ENCODE data around the gene MFF.

DNA sequence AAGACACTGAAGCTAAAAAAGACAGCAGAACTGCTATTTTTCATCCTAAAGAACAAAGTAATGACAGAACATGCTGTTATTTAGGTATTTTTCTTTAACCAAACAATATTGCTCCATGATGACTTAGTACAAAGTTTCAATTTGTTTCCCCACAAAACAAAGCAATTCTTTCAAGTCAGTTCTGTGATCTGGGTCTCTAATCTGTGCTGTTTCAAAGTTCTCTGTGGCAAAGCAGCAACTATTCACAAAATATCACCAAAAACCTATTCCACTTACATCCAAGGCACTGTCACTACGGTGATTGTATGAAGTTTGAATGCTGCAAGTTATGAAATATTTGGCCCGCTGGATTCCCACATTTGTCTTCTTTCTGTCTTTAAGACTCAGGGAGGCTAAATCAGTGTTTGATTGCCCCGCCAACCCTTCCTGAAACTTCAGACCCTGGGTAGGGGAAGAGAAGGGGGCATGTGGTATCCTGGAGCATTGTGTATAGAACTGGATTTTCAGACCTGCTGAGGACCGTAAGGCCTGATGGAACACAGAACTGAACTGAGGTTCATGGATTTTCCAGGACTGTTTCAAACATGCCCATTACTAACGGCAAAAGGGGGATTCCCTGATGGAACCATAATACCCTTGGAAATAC, 13.1 kb upstream of the MFF start:
- TF ChIP-seq FOXM1 (IDR thresholded peaks at IDR 0.05; ENCODE audit: low read depth) (no peak), POLR2AphosphoS5 (IDR thresholded peaks at IDR 0.05; ENCODE audit: low read depth, low read length) (no peak), USF2 (IDR thresholded peaks at IDR 0.05; ENCODE audit: borderline replicate concordance, low read depth, low read length) (no peak), CTCF (IDR thresholded peaks at IDR 0.05) (no peak), GABPA (IDR thresholded peaks at IDR 0.05; ENCODE audit: low read depth) (no peak), YY1 (IDR thresholded peaks at IDR 0.05; ENCODE audit: low read depth) (no peak), MXI1 (IDR thresholded peaks at IDR 0.05; ENCODE audit: low read depth, low read length) (no peak), FOSL2 (IDR thresholded peaks at IDR 0.05; ENCODE audit: borderline replicate concordance, low read depth) (no peak), TCF12 (IDR thresholded peaks at IDR 0.05) (no peak), NFIC (IDR thresholded peaks at IDR 0.05; ENCODE audit: borderline replicate concordance) (no peak), EP300 (IDR thresholded peaks at IDR 0.05; ENCODE audit: borderline replicate concordance in 1 of 2, low read depth in 1 of 2, low read length in 1 of 2) (no peak), JUND (IDR thresholded peaks at IDR 0.05) (no peak), TAF1 (IDR thresholded peaks at IDR 0.05; ENCODE audit: borderline replicate concordance, low read depth, low read length) (no peak)
